Measurements from ENCODE around the gene LARP1.
"Not testable (repeated sequence)": the region's sequence is repeated elsewhere in the genome, so short reads cannot be mapped to it uniquely, and the experiment has no call there.

The LARP1 gene

DNA sequence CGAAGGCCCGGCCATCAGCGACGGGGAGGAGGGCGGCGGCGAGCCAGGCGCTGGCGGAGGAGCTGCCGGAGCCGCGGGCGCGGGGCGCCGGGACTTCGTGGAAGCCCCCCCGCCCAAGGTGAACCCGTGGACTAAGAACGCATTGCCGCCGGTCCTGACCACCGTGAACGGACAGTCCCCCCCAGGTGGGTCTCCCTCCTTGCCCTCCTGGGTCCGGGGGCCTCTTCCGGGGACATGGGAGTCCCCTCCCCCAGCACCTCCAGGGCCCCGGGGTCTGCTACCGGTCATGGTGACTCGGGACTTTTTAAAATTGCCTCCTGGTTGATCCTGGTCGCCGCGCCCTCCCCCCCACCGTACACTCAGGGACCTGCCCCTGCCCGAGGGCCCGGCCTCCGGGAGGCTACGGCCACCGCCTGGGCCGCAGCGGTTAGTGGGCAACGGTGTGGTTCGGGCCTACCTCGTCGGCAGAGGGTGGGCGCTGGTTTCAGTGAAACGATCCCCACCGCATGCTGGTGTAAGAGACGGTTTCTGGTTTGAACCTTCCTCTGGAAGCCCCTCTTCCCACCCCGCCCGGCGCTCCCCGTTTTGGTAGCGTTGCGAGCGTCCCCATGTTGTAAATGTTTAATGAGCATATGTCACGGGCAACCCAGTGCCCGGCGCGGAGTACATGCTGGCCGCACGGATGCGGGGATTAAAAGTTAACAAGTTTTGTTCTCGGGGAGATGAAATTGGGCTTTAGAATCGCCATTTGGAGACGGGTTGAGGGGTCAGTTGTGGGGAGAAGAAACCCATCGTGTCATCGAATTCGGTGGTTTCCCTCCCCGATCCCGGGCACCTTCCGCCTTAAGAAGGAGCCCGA, 1.1 kb downstream of the LARP1 start:
- POLR2A ChIA-PET (ENCODE audit: low non-redundant PET) = no interaction called here
- peak; percentile 34 for DNase-seq (ENCODE audit: low spot score)
- peak overlapping the region; percentile 87 for H3K27ac ChIP-seq
- TF ChIP-seq, protein P1, sequence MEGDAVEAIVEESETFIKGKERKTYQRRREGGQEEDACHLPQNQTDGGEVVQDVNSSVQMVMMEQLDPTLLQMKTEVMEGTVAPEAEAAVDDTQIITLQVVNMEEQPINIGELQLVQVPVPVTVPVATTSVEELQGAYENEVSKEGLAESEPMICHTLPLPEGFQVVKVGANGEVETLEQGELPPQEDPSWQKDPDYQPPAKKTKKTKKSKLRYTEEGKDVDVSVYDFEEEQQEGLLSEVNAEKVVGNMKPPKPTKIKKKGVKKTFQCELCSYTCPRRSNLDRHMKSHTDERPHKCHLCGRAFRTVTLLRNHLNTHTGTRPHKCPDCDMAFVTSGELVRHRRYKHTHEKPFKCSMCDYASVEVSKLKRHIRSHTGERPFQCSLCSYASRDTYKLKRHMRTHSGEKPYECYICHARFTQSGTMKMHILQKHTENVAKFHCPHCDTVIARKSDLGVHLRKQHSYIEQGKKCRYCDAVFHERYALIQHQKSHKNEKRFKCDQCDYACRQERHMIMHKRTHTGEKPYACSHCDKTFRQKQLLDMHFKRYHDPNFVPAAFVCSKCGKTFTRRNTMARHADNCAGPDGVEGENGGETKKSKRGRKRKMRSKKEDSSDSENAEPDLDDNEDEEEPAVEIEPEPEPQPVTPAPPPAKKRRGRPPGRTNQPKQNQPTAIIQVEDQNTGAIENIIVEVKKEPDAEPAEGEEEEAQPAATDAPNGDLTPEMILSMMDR (conservative IDR thresholded peaks at IDR 0.05; ENCODE audit: low read depth) = no peak
- CTCF ChIA-PET = no interaction called here

DNA sequence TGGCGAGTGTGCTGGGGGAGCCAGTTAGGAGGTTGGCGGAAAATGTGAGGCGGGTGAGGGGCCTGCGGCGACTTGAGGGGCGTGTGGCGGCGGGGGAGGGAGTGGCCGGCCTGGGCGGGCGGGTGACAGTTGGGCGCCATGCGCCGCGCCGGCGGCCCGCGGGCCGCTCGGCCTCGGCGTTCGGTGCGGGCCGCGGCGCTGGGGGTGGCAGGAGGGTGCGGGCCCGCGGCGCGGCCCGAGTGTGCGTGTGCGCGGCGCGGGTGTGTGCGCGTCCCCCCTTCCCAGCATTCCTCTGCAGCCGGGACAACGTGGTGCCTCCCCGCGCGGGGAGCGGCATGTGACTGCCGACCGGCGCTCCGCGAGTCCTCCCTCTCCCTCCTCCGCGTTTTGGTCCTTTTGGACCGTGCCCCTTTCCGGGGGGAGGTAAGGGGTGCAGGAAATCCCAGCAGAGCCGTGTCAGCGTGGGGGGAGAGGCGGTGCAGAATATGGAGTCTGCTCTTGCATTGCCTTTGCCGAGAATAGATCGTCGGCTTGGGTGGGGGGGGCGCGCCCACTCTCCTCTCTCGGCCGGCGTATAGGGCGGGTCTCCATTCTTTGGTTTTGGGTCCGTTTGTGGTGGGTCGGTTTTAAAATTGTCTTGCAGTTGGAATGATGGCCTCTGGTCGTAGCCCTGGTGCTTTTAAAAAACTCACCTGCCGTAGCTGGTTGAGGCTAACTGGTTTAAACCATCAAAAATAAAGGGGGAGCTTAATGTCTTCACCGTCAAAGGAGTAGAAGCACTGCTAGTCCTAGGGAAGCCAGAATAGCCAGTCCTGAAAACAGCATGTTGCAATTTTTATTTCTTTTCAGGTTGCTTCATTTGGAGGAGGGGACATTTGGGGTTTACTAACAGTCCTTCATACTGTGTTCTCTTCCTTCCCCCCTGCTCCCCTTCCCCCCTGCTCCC, 2.0 kb downstream of the LARP1 start:
- POLR2A ChIA-PET (ENCODE audit: low non-redundant PET) = no interaction called here
- peak; percentile 38 for DNase-seq (ENCODE audit: low spot score)
- peak overlapping the region; percentile 87 for H3K27ac ChIP-seq
- CTCF ChIA-PET = interaction anchor here (1.6 kb wide), 1 partner anchor 107 kb away, joined by 4 read pairs; no protein-coding TSS in a partner anchor
- TF ChIP-seq, protein P1 (conservative IDR thresholded peaks at IDR 0.05; ENCODE audit: low read depth) = no peak

DNA sequence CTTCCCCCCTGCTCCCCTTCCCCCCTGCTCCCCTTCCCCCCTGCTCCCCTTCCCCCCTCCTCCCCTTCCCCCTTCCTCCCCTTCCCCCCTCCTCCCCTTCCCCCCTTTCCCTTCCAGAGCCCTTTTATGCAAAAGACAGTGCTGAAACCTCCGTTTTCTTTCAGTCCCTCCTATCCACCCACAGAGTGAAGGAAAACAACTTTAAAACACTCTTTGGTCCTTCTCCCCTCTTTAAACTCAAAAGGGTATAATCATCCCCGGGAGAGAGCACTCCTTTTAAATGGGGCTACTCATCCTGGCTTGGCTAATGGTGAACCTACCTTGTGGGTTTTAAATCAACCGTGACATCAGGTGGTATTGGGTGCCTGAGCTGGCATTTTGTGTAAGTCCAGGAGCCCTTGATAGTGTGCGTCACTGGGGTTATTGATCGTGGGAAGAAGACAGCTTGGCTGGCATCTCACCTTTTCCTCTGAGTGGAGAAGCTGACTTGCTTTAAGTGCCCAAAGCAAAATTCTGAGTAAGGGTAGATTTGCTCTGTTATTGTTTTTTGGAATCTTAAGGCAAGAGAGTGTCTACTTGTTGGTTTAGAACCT, 2.7 kb downstream of the LARP1 start:
- H3K27ac ChIP-seq = peak overlapping the region; percentile 87
- CTCF ChIA-PET = interaction anchor here (0.6 to 1.6 kb wide), 4 partner anchors 108 to 218 kb away, joined by 3 to 4 read pairs (median 4); no protein-coding TSS in a partner anchor
- POLR2A ChIA-PET (ENCODE audit: low non-redundant PET) = no interaction called here
- DNase-seq (ENCODE audit: low spot score) = peak; percentile 76
- TF ChIP-seq, protein P1 (conservative IDR thresholded peaks at IDR 0.05; ENCODE audit: low read depth) = no peak

DNA sequence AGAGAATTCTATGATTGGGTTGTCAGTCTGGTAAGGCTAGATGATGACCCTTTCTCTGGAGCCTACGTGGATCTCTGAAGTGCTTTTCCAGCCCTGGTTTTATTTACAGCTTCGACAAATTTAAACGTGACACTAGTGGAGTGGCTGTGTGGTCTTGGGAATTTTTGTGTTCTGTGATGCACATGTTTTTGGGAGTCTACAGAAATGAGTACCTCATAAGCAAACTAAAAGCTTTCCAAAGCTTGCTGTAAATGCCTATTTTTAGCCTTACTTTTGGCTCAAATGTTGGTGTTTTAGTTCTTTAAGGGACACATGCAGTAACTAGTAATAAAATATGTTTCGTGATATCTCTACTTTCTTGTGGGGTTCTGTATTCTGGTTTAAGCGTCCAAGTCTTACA, 3.3 kb downstream of the LARP1 start:
- no peak overlapping the region for H3K27ac ChIP-seq
- TF ChIP-seq, protein P1 (conservative IDR thresholded peaks at IDR 0.05; ENCODE audit: low read depth) = no peak
- ChIA-PET POLR2A (ENCODE audit: low non-redundant PET) (no interaction called here), CTCF (interaction anchor here (0.6 to 1.6 kb wide), 6 partner anchors 13 to 217 kb away, joined by 3 to 4 read pairs (median 4); no protein-coding TSS in a partner anchor)
- DNase-seq (ENCODE audit: low spot score) = no peak

DNA sequence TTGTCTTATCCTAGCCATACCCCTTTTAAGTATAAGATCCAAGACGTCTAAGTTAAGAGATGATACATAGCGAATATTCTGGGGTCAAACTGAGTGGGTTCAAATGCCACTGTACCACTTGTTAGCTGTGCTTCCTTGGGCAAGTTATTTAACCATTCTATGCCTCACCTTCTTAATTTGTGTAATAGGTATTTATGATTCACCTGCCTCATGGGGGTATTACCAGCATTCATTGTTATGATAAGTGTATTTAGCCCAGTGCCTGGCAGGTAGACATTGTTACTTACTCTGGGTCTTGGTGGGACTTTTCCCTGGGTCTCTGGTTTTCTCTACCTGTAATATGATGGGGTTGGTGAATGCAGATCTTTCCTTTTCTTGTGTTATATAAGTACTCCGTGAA, 3.8 kb downstream of the LARP1 start:
- POLR2A ChIA-PET (ENCODE audit: low non-redundant PET) = no interaction called here
- TF ChIP-seq, protein P1 (conservative IDR thresholded peaks at IDR 0.05; ENCODE audit: low read depth) = no peak
- CTCF ChIA-PET = interaction anchor here (0.6 to 0.8 kb wide), 4 partner anchors 12 to 197 kb away, joined by 3 to 4 read pairs (median 4); no protein-coding TSS in a partner anchor
- H3K27ac ChIP-seq = no peak overlapping the region
- DNase-seq (ENCODE audit: low spot score) = peak; percentile 65

DNA sequence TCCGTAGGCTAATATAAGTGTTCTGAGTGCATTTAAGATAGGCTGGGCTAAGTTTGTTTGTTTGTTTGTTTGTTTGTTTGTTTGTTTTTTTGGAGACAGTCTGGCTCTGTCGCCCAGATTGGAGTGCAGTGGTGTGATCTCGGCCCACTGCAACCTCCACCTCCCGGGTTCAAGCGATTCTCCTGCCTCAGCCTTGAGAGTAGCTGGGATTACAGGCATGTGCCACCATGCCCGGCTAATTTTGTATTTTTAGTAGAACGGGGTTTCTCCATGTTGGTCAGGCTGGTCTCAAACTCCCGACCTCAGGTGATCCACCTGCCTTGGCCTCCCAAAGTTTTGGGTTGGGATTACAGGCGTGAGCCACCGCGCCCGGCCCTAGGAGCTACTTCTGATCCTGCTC, 4.7 kb downstream of the LARP1 start:
- POLR2A ChIA-PET (ENCODE audit: low non-redundant PET) = not testable (repeated sequence)

More for the DNA sequence above, 4.7 kb downstream of the LARP1 start:
- CTCF ChIA-PET = interaction anchor here (0.6 to 0.8 kb wide), 2 partner anchors 51 to 58 kb away, joined by 3 read pairs; no protein-coding TSS in a partner anchor
- not testable (repeated sequence) for DNase-seq (ENCODE audit: low spot score)
- peak overlapping the region; percentile 47 for H3K27ac ChIP-seq
